PC-3 (cell line): Measurements from ENCODE around the gene CYP4F11. TPM values are rescaled to one million over a fixed set of nuclear protein-coding genes. Genes with fewer than 3 reads are reported as not detected.

Experiments used
- ATAC-seq: fragments of 200-7000 bp; cut with Tn5 transposase; 2 replicates; pipeline ENCODE4 v1.9.1; 2020; ENCODE audit warnings: mild to moderate bottlenecking, moderate library complexity
- Bru-seq: library from RNA; stranded (reverse); fragments of 400-500 nt; gene quantifications from one replicate; lab custom pipeline; 2021; lab: Mats Ljungman, UMichigan
- BruChase-seq, 2 experiments: library from RNA; stranded (reverse); fragments of 400-500 nt; gene quantifications; one replicate each; lab custom pipeline; 2021; lab: Mats Ljungman, UMichigan
- BruUV-seq: library from RNA; stranded (reverse); fragments of 400-500 nt; replicated peaks from 2 replicates; lab custom pipeline; 2021; lab: Mats Ljungman, UMichigan
- CTCF ChIA-PET: fragments of 300-600 bp; sonication (Branson Sonifier 250); formaldehyde crosslinking; loops from one replicate; lab custom pipeline; 2022; ENCODE audit warnings: antibody characterized with exemption; lab: Charles Lee
- POLR2A ChIA-PET: fragments of 300-600 bp; sonication (Branson Sonifier 250); formaldehyde crosslinking; loops from one replicate; lab custom pipeline; 2022; ENCODE audit warnings: antibody characterized with exemption; ENCODE audit not compliant: unreplicated experiment; lab: Charles Lee
- DNase-seq: peaks from one replicate; pipeline ENCODE4 v3.0.0-alpha.2; 2015
- H2AFZ ChIP-seq: fragments of 300-600 bp; sonication (generic); 2 replicates; pipeline ENCODE4 v1.6.0; 2016; ENCODE audit warnings: antibody characterized with exemption, low read length
- H3F3A ChIP-seq: fragments of 300-600 bp; sonication (generic); one replicate; pipeline ENCODE4 v1.6.0; 2017; ENCODE audit warnings: antibody characterized with exemption, low read length, control low read depth, mild to moderate bottlenecking; ENCODE audit not compliant: unreplicated experiment
- H3K27ac ChIP-seq: fragments of 300-600 bp; sonication (generic); 2 replicates; pipeline ENCODE4 v1.5.1; 2016; ENCODE audit warnings: mild to moderate bottlenecking, low read length
- H3K27me3 ChIP-seq: fragments of 300-600 bp; sonication (generic); 2 replicates; pipeline ENCODE4 v1.6.1; 2016; ENCODE audit warnings: low read length, mixed read lengths
- H3K36me3 ChIP-seq: fragments of 300-600 bp; sonication (generic); 2 replicates; pipeline ENCODE4 v1.6.1; 2016; ENCODE audit warnings: low read depth, mixed run types, low read length, mixed read lengths
- H3K4me1 ChIP-seq: fragments of 300-600 bp; sonication (generic); 2 replicates; pipeline ENCODE4 v1.5.1; 2016; ENCODE audit warnings: low read length; ENCODE audit not compliant: insufficient read depth
- H3K4me2 ChIP-seq: fragments of 300-600 bp; sonication (generic); 2 replicates; pipeline ENCODE4 v1.6.0; 2016; ENCODE audit warnings: low read length
- H3K4me3 ChIP-seq: fragments of 300-600 bp; sonication (generic); 2 replicates; pipeline ENCODE4 v1.5.1; 2016; ENCODE audit warnings: mild to moderate bottlenecking, low read length, mixed read lengths
- H3K79me2 ChIP-seq: fragments of 300-600 bp; sonication (generic); 2 replicates; pipeline ENCODE4 v1.6.1; 2017; ENCODE audit warnings: low read length, mixed read lengths
- H3K9ac ChIP-seq: fragments of 300-600 bp; sonication (generic); 2 replicates; pipeline ENCODE4 v1.6.0; 2016; ENCODE audit warnings: mild to moderate bottlenecking, low read length
- H3K9me2 ChIP-seq: fragments of 300-600 bp; sonication (generic); replicated peaks from 2 replicates; pipeline ENCODE4 v1.6.1; 2016; ENCODE audit warnings: mixed run types, low read length, mixed read lengths
- H3K9me3 ChIP-seq: fragments of 300-600 bp; sonication (generic); 2 replicates; pipeline ENCODE4 v1.6.1; 2016; ENCODE audit warnings: low read length, mixed read lengths
- H4K20me1 ChIP-seq: fragments of 300-600 bp; sonication (generic); 2 replicates; pipeline ENCODE4 v1.6.1; 2016; ENCODE audit warnings: low read length, mixed read lengths
- EZH2 ChIP-seq: fragments of 300-600 bp; sonication (generic); IDR thresholded peaks from one replicate; pipeline ENCODE4 v1.6.1; 2017; ENCODE audit warnings: antibody characterized with exemption, mild to moderate bottlenecking, low read length; ENCODE audit not compliant: unreplicated experiment
- EZH2phosphoT487 ChIP-seq: fragments of 300-600 bp; sonication (generic); IDR thresholded peaks from 2 replicates; pipeline ENCODE4 v1.6.1; 2018; ENCODE audit warnings: mild to moderate bottlenecking, antibody characterized with exemption, low read length, borderline replicate concordance
- intact Hi-C: fragments of 100-400 bp; cut with micrococcal nuclease; formaldehyde crosslinking; loops from 2 replicates; pipeline ENCODE4 v1.9.0; 2023
- long read RNA-seq: library from polyadenylated mRNA; unstranded; transcript quantifications from one replicate; pipeline ENCODE4 v2.0.0, GENCODE V29; 2021; ENCODE audit not compliant: unreplicated experiment
- total RNA-seq: library from RNA; depleted of rRNA; stranded (reverse); fragments of >200 nt; gene quantifications from 2 replicates; pipeline ENCODE4 v1.2.3, GENCODE V29; 2014; rRNA removed
- TF ChIP-seq, protein P1 (sequence below): fragments of 300-600 bp; sonication (generic); conservative IDR thresholded peaks from 2 replicates; pipeline ENCODE4 v1.5.1; 2017; ENCODE audit warnings: antibody characterized with exemption, low read depth, mild to moderate bottlenecking, low read length

Gene CYP4F11, protein sequence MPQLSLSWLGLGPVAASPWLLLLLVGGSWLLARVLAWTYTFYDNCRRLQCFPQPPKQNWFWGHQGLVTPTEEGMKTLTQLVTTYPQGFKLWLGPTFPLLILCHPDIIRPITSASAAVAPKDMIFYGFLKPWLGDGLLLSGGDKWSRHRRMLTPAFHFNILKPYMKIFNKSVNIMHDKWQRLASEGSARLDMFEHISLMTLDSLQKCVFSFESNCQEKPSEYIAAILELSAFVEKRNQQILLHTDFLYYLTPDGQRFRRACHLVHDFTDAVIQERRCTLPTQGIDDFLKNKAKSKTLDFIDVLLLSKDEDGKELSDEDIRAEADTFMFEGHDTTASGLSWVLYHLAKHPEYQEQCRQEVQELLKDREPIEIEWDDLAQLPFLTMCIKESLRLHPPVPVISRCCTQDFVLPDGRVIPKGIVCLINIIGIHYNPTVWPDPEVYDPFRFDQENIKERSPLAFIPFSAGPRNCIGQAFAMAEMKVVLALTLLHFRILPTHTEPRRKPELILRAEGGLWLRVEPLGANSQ
- total RNA-seq (0.06 and 0.11 TPM in 2 replicates), Bru-seq, nascent RNA (percentile 4 among the genes with signal in this experiment), BruChase-seq, experiment 1, labeled RNA remaining after a 6-hour chase (not detected), BruChase-seq, experiment 2, labeled RNA remaining after a 2-hour chase (percentile 3 among the genes with signal in this experiment)
- long read RNA-seq, result 0 reads

DNA sequence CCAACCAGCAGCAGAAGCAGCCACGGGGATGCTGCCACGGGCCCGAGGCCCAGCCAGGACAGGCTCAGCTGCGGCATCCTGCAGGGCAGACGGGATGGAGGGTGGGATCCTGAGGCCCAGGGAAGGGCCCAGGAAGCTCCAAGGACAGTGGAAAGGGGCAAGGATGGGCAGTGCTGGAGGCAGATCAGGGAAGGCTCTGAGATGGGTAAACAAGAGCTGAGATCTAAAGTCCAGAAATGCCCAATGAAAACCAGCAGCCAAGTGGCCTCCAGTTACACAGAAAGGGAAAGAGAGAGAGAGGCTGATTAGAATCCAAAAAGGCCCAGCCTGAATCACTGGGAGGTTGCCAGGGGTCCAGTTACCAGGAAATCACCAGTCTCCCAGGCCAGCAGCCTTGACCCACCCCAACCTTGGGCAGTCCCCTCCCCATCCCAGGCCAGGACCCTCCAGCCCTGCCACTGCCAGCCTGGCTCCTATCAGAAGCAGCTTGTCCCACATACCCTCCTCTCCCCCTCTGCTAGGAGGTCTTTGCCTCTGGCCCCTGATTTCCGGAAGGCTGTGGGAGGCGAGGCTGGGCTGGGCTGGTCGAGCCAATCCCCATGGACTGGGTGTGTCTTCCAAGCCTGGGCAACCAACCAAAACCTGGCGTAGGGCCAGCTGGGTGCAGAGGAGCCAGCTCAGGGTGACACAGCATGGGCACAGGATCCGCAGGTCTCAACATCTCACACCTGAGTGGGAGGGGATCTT, at the start of gene CYP4F11:
Gene CYP4F11, minus strand, starts transcription at position 198 of the 747 bp plus-strand sequence. Its CDS starts 121 bp downstream, at position 77.
- no TSS peak for BruUV-seq
- POLR2A ChIA-PET, result interaction anchor here (0.6 kb wide), 1 partner anchor 97 kb away, joined by 3 read pairs; no protein-coding TSS in a partner anchor
- no peaks in the 10 kb centered on the region for H3K9me2 ChIP-seq
- no peak within 1 kb of the TSS for H2AFZ ChIP-seq
- ATAC-seq, result no peak
- H3K27ac ChIP-seq, result no peak within 1 kb of the TSS
- no peaks in the 10 kb centered on the region for H3K36me3 ChIP-seq
- no peak within 1 kb of the TSS for H3K4me3 ChIP-seq
- no peak within 1 kb of the TSS for H3K9ac ChIP-seq
- no peaks in the 10 kb centered on the region for H4K20me1 ChIP-seq
- CTCF ChIA-PET, result no interaction called here
- intact Hi-C loops, result no loop called here
- H3K9me3 ChIP-seq, result no peaks in the 10 kb centered on the region
- H3K4me2 ChIP-seq, result no peak within 1 kb of the TSS
- TF ChIP-seq, protein P1, sequence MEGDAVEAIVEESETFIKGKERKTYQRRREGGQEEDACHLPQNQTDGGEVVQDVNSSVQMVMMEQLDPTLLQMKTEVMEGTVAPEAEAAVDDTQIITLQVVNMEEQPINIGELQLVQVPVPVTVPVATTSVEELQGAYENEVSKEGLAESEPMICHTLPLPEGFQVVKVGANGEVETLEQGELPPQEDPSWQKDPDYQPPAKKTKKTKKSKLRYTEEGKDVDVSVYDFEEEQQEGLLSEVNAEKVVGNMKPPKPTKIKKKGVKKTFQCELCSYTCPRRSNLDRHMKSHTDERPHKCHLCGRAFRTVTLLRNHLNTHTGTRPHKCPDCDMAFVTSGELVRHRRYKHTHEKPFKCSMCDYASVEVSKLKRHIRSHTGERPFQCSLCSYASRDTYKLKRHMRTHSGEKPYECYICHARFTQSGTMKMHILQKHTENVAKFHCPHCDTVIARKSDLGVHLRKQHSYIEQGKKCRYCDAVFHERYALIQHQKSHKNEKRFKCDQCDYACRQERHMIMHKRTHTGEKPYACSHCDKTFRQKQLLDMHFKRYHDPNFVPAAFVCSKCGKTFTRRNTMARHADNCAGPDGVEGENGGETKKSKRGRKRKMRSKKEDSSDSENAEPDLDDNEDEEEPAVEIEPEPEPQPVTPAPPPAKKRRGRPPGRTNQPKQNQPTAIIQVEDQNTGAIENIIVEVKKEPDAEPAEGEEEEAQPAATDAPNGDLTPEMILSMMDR, result no peak
- TF ChIP-seq EZH2 (no peak), EZH2phosphoT487 (no peak)
- H3K4me1 ChIP-seq, result peaks cover 6% of the 10 kb centered on the region
- H3K79me2 ChIP-seq, result no peaks in the 10 kb centered on the region
- H3K27me3 ChIP-seq, result 0 out of 2 replicates have a peak, but pooled peaks cover 3% of the 10 kb centered on the region
- peak; percentile 46 for DNase-seq
- H3F3A ChIP-seq, result no peaks in the 10 kb centered on the region

DNA sequence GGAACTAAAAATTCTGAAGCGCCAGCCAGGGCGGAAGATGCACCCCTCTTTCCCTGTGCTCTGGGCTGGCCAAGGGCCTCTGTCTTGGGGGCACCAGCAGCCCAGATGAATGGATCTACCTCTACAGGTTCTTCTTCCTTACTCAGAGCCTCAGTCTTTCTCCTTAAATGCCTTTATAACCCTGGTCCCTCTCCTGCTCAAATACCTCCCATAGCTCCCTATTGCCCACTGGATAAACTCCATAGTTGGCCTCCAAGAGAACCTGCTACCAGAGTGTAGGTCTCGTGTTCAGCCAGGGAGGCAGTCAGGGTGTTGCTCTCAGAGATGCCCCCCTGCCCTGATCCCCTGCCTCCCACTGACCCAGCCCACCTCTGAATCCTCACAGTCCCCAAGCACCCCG, 45.0 kb upstream of the CYP4F11 start:
- Histone ChIP-seq H3K27me3 (peaks cover 44% of the 10 kb centered on the region), H4K20me1 (no peaks in the 10 kb centered on the region), H3K79me2 (no peaks in the 10 kb centered on the region), H3K9me3 (no peaks in the 10 kb centered on the region), H3K4me3 (no peak overlapping the region), H3K9me2 (no peaks in the 10 kb centered on the region), H3K36me3 (no peaks in the 10 kb centered on the region), H3K27ac (no peak overlapping the region), H2AFZ (no peak overlapping the region), H3K9ac (no peak overlapping the region), H3K4me1 (peaks cover 10% of the 10 kb centered on the region), H3F3A (no peaks in the 10 kb centered on the region), H3K4me2 (no peak overlapping the region)
- no peak for DNase-seq
- CTCF ChIA-PET, result no interaction called here
- no peak for ATAC-seq
- intact Hi-C loops, result no loop called here
- POLR2A ChIA-PET, result no interaction called here
- no TSS peak for BruUV-seq
- TF ChIP-seq EZH2, result no peak
- TF ChIP-seq EZH2phosphoT487, result no peak
- TF ChIP-seq, protein P1, result no peak
